ENCODE results near the gene FAM117A. TPM values are rescaled to one million over a fixed set of nuclear protein-coding genes. Genes with fewer than 3 reads are reported as not detected.

The FAM117A gene
- total and polyA plus RNA-seq, 2 of the 8 experiments (the other 6 are each of a cell fraction or from before 2014, with no cell fraction given), result 28.4 to 45.7 TPM

- TF ChIP-seq ZNF274 (IDR thresholded peaks at IDR 0.05; ENCODE audit: borderline replicate concordance, extremely low read depth, low read length) (no peak), EGR1 (IDR thresholded peaks at IDR 0.05; ENCODE audit: borderline replicate concordance, low read depth, low read length) (no peak), FOSL1 (IDR thresholded peaks at IDR 0.05; ENCODE audit: insufficient read depth, low read depth, low read length) (no peak), HDAC2 (IDR thresholded peaks at IDR 0.05; ENCODE audit: borderline replicate concordance in 1 of 2, low read depth in 2 of 2, low read length in 2 of 2) (no peak), NRF1 (IDR thresholded peaks at IDR 0.05; ENCODE audit: low read depth, low read length) (no peak), RBBP5 (IDR thresholded peaks at IDR 0.05; ENCODE audit: borderline replicate concordance, low read depth, low read length) (no peak), JUND (IDR thresholded peaks at IDR 0.05; ENCODE audit: low read length) (no peak), MAFK (IDR thresholded peaks at IDR 0.05; ENCODE audit: low read depth, low read length) (no peak), KDM1A (IDR thresholded peaks at IDR 0.05; ENCODE audit: borderline replicate concordance, low read length) (no peak), BRCA1 (IDR thresholded peaks at IDR 0.05; ENCODE audit: low read depth, low read length) (no peak)
These were observed 15.1 kb downstream of the FAM117A start (continued) for GRCh38 chr17:49748791-49749190.

Data from H1 (cell line).